ENCODE data around the gene HDGFL2.

- no peak for TF ChIP-seq CREB1 (IDR thresholded peaks at IDR 0.05)
- no peak for TF ChIP-seq GTF2F1 (IDR thresholded peaks at IDR 0.05; ENCODE audit: borderline replicate concordance, low read depth, low read length)
- TF ChIP-seq EZH2 (IDR thresholded peaks at IDR 0.05; ENCODE audit: low read depth, low read length, severe bottlenecking) = no peak
- TF ChIP-seq CTCF (IDR thresholded peaks at IDR 0.05; ENCODE audit: control extremely low read depth in 1 of 3, insufficient read depth in 1 of 3, low read depth in 1 of 3, low read length in 3 of 3) = no peak
- TF ChIP-seq SP1 (IDR thresholded peaks at IDR 0.05; ENCODE audit: low read depth, low read length) = no peak
- no peak for TF ChIP-seq SRF (IDR thresholded peaks at IDR 0.05; ENCODE audit: low read depth, low read length)
- no peak for TF ChIP-seq NRF1 (IDR thresholded peaks at IDR 0.05; ENCODE audit: low read depth, low read length)
- TF ChIP-seq TCF12 (IDR thresholded peaks at IDR 0.05; ENCODE audit: low read depth, low read length) = no peak
- TF ChIP-seq BACH1 (IDR thresholded peaks at IDR 0.05; ENCODE audit: low read length) = no peak
- TF ChIP-seq POLR2AphosphoS5 (IDR thresholded peaks at IDR 0.05; ENCODE audit: low read depth, low read length) = no peak
- no peak for TF ChIP-seq USF2 (IDR thresholded peaks at IDR 0.05; ENCODE audit: low read length)
- TF ChIP-seq POLR2A (IDR thresholded peaks at IDR 0.05; ENCODE audit: control extremely low read depth in 1 of 2, low read depth in 2 of 2, low read length in 2 of 2) = no peak
- no peak for TF ChIP-seq POU5F1 (IDR thresholded peaks at IDR 0.05; ENCODE audit: low read depth, low read length)
- no peak for TF ChIP-seq HDAC2 (IDR thresholded peaks at IDR 0.05; ENCODE audit: borderline replicate concordance in 1 of 2, low read depth in 2 of 2, low read length in 2 of 2)
Observed at GRCh38 chr19:4521170-4521887, 49.2 kb downstream of the HDGFL2 start.
